ENCODE results near the gene ANO2.

Gene ANO2

DNA sequence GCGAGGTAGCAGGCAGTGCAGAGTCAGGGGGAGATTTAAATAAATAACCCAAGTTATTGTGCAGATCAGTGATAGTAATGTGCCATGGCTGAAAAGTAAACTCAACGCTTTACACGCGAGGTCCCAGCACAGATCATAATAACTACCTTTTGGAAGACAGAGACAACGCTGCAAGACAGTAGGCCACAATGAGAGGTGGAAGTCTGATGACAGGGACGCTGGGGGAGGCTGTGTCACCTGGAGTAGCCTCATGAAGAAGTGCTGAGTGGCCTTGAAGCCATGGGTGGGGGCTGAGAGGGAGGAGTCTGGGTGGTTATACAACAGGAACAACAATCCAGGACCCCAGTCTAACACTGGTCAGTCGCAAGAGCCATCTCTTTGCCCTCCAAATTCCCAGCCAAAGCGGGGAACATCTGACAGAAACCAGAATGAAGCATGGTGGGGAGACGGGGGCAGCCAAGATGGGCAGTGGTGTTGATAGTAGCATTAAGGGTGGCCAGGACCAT is 28.2 kb downstream of the ANO2 start:
- no peak for DNase-seq (ENCODE audit: low spot score)

DNA sequence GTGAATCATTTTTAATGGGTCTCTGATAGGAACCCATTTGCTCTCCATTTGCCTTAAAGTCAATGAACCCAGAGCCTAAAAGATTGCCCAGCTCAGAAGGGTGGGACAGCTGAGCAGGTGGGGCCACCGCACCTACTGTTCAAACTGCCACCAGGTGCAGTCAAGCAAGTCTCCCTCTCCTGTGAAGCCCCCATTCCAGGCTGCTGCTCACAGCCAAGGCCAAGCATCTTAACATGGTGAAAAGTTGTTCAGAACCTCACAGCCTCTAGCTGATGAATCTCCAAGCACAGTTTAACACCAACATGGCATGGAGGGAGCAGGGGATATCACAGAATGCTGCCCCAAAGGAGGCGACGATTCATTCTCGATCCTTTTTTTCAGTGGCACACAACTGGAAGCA is 29.5 kb downstream of the ANO2 start:
- no peak for DNase-seq (ENCODE audit: low spot score)

DNA sequence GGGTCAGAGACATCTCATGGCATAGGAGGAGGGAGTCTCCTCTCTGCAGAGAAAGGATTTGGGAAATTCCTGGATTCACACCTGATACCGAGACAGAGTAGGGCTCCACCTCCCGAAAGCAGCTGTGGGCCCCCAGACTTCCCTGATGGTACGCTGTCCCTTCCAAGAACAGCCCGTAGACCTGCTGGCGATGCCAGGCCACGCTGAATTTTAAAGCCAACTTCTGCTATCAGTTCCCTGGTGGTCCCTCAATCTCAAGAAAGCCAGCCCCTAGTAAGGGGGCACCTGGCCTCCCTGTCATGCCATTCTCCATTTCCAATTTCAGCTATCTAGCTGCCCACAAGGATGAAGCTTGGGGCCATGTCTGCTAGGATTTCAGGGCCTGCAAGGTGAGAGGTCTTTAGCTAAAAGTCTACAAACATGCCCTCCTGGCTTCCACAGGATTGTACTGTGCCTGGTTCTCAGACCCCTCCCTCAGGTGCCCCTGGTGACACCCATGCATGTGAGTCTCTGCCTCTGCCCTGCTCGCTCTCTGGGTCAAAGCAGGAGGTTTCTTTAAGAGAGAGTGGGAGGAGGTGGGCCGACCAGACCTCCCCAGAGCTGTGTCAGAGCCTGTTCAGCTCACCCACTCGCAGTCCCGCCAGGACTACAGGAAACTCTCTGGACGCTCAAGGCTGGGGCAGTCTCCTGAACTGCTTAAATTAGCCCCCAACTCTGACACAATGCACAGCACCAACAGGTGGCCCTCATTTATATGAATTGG is 30.5 kb downstream of the ANO2 start:
- no peak for DNase-seq (ENCODE audit: low spot score)

DNA sequence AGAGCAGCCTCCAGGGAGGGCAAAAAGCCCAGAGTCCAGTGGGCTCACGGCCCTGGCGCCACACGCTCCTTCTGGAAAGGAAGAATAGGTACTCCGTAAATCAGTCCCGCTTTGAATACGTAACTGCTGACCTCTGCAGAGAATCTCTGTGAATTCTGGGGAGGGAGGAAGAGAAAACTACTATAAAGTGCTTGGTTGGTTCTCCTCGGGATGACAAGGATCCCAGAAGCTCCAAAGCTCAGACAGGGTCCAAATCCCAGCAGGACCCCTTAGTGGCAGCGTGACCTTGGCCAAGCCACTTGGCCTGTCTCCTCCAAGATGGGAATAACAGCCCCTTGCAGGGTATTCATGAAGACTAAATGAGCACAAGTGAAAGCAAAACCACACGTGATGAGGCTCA is 31.7 kb downstream of the ANO2 start:
- no peak for DNase-seq (ENCODE audit: low spot score)

DNA sequence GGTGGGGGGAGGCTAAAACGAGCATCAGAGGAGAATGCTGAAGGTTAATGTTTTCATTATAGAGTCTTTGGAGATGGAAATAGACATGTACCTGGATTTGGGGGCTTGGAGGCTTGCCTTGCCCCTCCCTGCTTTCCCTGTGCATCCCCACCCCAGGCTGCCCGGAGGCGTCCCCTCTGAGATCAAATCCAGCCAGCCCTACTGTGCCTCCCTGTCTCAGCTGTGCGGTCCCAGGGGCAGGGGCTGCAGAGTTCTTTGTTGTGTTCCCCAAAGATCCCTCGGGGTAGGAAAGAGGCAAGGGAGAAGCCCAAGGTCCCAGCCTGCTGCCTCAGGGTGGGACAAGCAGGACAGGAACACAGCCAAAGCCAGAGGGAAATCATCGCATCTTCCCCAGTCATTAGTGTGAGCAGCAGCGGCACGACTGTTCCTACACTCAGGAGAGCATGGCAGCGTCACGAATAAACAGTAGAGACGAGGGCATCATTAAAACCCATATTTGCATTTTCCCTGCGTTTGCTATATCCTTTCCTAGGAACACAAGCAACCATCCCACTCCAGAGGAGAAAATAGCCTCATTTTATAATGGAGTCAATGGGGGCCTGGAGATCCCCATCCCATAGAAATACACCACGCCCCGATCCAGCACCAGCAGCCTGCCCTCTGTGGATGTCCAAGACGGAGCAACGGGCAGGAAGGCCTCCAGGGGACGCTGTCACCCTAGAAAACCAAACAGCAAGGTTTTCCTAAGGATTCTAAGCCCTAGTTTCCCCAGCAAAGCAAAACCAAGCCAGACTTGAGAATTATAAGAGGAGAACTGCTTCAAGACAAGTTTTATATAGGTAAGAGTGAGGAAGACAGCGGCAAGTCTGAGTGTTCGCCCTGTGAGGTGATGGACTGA is 32.4 kb downstream of the ANO2 start:
- no peak for DNase-seq (ENCODE audit: low spot score)

DNA sequence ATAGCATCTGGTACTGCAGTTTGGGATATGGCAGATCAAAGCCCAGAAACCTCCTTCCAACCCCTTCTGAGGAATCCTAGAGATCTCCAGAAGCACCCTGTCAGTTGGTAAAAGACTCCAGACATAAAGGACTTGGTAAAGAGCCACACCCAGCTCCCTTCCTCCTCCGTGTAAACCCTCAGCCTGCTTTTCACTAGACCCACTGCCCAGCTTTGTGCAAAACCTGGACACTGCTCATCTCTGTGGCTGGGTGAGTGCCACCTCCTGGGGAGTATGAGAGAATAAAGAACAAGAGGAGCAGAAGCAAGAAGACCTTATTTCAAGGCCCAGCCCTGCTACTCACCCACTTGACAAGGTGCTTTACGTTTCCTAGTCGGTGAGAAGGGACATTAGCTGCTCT is 33.0 kb downstream of the ANO2 start:
- DNase-seq (ENCODE audit: low spot score): no peak

DNA sequence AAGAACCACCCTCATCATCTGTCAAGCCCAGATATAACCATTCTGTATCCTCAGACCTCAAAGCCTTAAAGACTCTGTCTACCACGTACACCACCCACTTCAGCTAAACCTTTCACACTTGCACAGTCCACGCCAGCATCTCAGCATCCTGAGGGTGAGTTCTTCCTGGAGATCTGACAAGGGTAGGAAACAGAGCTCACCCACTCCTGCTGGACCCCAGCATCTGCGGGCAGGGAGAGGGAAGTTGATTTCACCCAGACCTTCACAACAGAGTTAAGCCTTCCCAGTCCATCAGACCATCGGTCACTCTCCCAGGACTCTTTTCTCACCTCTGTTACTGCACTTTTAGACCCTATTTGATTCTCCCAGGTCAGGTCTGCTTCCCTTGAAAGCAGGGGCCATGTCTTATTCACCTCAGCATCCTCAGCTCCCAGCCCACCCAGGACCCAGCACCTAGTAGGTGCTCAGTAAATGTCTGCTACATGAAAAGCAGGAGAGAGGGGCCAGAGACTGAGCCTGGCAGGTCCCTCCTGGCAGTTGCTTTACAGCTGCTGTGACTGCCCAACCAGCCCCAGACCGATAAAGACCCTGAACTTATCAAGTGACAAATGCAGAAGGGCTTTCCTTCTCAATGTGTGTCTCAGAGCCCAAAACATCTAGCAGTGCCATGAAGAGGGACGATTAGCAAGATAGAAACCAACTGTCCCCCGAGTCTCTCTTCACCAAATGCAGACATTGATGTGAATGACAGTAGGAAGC is 34.1 kb downstream of the ANO2 start:
- DNase-seq (ENCODE audit: low spot score): no peak

DNA sequence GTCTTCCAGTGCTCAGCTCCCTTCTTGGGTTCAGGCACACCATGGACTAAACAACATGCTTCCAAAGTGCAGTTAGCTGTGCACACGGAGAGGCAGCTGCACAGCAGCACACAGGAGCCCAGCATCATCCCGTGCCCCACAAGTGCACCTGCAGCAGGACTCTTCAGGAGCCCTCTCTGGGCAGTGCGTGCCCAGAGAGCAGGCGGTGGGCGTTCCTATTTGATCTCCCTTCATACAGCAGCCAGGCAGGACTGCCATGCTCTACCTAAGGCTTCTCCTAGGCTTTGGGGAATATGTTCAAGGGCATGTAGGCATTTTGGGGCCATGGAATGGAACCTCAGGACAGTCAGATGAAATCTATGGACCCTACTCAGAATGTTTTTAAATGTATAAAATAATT is 35.5 kb downstream of the ANO2 start:
- DNase-seq (ENCODE audit: low spot score): no peak

DNA sequence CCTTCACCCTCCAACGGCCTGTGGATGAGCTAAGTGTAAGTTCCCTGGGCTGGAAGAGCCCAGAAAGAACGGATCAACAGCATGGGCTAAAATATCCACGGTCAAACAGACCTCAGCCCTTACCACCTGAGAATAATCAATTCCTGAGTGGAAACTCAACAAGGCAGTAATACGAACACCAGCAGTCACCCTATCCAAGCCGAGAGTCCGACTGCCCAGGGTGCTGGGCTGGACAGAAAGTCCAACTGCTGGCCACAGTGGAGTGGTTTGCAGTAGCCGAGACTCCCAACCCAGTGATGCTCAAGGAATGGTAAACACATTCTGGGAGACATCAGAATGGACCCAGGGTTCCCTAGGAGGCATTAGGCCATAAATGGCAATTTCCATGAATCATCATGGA is 36.8 kb downstream of the ANO2 start:
- DNase-seq (ENCODE audit: low spot score): no peak

DNA sequence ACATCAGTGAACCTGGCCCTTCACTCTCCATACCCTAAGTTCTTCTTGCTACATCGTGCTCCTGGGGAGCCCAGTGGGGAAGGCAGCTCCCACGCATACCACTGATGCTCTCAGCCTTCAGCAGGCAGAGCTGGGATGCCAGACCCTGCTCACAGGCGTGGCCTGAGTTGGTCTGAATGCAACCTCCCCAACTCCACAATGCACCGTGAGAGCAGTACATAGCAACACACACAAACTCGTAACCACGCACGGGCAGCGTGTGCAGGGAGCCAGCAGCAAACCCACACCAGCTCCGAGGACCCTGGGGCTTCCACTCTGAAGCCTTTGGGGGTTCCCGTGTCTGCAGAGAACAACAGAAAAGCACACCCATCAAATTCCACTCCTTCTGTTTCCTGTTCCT is 37.3 kb downstream of the ANO2 start:
- DNase-seq (ENCODE audit: low spot score): no peak

DNA sequence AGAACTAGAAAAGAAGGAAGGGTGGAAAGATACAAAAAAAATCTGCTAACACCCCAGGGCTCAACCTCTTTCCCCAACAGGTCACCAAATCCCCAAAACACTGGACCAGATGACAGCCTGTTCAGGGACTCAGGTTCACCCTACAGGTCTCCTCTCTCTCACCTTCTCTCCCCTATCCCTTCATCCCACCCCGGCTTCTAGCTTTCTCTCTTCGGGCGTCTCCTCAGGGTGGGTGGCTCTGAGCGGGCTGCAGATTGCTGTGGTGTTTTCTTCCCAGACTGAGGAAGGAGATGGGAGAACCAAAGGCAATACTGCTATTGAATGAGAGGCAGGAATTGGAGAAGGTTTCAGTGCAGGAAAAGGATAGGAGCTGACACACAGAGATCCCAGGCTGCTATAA is 39.3 kb downstream of the ANO2 start:
- DNase-seq (ENCODE audit: low spot score): no peak

DNA sequence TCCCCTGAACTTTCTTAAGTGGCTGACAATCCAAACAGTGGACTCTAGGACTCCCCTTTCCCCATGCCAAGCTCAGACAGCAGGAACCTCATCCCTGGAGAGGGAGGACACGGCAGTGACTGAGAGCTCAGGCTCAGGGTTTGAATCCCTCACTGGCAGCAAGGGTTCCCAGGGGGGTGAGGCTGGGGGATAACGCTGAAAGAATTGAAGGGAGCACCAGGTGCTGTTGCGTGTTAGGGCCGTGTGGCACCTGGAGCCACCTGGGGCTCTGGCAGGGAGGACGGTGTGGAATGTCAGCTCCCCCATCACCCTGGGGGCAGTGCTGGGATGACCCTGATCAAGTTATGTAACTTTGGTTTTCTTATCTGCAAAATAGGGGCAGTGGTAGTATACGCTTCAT is 40.1 kb downstream of the ANO2 start:
- no peak for DNase-seq (ENCODE audit: low spot score)

DNA sequence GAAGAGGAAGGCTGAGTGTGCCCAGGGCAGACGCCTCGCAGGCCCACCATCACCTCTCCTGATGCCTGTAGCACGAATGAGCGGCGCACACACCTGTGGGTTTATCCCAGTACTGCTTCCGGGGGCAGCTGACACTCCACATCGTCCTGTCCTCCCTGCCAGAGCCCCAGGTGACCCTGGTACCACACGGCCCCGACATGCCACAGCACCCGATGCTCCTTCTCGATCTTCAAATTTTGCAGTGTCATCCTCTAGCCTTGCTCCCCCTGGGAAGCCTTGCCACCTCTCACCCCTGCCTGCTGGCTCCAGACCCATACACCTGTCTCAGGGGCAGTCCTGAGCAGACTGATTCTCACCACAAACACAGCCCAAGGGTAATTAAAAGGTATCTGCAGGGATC is 40.6 kb downstream of the ANO2 start:
- DNase-seq (ENCODE audit: low spot score): no peak

DNA sequence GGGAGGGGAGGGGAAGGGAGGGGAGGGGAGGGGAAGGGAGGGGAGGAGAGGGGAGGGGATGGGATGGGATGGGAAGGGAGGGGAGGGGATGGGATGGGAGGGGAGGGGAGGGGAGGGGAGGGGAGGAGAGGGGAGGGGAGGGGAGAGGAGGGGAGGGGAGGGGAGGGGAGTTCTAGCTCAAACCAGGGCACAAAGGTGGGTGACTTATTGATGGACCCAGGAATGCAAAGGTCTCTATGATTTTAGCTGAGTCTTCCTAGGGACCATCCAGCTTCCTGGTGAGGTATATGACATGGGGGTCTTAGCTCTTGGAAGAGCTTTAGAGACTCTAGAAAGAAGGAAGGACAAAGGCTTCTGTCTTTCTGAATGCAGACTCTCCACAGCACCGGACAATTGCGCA is 42.3 kb downstream of the ANO2 start:
- DNase-seq (ENCODE audit: low spot score): no peak

DNA sequence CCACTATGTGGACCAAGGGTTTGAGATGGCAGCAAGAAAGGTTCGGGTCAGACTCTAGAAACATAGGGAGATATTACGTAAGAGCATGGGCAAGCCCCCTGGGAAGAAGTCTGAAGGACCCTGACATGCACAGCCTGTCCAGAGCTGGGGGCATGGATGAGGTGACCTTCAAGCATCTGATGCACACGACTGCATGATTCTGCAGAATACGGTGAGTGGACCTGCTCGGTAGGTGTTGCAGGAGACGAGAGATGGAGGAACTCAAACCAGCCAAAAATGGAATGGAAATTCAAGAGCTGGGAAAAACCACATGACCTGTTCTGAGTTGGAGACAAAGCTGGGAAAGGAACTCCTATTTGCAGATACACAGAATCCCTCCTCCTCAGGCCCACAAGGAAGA is 43.6 kb downstream of the ANO2 start:
- no peak for DNase-seq (ENCODE audit: low spot score)

DNA sequence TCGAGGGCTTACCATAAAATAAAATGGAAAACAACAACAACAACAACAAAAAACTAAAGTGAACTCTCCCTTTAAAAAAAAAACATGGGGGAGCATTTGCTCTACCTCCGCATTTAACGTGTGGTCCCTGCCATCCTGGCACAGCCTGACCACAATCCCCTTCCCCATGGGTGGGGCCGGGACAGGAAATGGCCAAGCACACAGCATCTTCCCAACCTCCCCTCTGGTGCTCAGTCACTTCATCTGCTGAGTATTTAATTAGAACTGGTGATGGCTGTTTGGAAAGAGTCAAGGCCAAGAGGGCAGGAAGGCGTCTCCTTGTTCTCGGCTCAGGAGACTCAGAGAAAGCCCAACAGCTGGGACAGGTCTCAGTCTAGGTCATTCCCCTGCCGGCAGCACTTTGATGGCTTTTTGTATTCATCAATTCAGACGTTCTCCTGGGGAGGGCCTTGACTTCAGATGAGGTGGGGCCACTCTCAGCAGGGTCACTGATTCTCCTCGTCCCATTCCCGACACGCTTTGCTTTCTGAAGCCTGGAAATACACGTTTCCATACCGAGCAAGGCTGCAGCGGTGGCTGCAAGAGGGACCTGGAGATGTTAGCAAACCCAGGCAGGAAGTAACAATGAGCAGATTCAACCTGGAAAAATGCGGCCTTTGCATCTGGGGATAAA is 44.4 kb downstream of the ANO2 start:
- DNase-seq (ENCODE audit: low spot score): no peak

DNA sequence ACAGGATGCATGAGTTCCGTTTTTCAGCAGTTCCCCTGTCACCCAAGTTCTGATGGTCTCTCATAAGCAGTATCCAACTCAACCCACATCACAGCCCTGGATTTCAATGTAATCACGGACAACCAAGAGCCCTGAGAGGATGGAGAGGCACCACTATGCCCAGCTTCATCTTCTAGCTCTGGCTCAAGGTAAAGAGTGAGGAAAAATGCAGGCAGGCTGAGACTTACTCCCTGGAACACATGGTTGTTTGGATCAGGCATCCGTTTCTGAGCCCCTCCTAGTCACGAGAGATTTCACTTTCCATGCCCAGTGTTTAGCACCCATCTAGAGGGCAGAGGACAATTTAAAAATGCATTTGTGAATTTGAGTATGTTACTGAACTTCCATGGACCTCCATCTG is 45.0 kb downstream of the ANO2 start:
- no peak for DNase-seq (ENCODE audit: low spot score)

DNA sequence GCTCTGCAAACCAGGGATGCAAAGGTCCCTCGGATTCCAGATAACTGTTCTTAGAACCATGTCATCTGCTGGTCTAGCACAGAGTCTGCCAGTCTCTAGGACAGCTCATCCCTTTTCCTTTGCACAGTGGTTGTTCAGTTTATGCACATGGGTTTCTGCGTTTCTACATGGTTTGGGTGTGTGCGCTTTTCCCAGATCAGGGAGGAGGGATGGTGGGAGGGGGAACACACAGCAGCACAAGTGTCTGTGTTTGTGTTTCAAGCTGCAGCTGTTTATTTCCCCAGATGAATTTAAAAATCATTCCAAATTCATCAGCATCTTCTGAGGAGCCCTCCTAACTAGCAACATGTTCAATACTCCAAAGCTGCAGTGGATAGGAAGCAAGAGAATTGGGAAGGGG is 45.4 kb downstream of the ANO2 start:
- DNase-seq (ENCODE audit: low spot score): no peak

DNA sequence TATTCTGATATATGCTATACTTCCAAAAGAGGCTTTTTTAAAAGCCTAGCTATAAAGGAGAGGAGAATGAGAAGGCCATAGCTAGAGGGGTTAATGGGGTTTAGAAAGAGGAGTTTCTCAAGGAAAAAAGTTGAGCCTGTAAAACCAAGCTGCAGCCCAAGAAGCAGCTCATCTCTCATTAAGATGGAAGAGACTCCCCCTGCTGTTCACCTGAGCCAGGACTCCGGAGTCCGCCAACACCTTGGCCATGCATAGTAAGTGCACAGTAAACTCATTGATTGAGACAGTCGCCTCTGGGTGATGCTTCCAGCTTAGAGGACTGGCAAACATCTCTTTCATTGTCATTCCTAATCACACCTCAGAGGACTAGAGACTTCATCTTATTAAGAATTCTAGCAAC is 46.2 kb downstream of the ANO2 start:
- DNase-seq (ENCODE audit: low spot score): no peak

DNA sequence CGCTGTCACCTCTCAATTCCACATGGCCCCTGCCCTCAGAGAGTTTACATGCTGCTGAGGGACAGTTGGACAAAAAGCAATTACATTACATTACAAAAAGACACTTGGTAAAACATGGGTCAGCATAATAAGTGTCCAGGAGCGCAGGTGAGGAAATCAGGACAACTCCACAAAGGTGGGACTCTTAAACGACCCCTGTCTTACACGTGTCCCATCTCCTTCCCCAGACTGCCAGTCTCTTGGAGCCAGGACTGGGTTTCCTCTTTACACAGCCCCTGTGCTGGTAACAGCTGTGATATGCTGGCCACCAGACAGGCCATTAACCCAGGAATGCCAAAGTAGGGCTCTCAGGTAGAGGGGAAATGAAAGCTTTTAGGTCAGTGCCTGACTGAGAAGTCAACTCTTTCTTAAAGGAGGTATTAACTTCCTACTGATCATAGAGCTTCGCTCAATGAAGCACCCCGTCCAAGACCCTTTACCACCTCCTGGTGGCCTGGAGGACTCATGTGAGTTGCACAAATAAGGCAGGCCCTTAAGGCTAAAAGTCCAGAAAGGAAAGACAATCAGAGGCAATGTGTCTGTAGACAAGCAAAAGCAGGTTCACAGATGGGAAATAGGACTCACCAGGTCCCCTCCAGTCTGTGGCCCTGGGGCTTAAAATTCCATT is 55.5 kb downstream of the ANO2 start:
- DNase-seq (ENCODE audit: low spot score): no peak

DNA sequence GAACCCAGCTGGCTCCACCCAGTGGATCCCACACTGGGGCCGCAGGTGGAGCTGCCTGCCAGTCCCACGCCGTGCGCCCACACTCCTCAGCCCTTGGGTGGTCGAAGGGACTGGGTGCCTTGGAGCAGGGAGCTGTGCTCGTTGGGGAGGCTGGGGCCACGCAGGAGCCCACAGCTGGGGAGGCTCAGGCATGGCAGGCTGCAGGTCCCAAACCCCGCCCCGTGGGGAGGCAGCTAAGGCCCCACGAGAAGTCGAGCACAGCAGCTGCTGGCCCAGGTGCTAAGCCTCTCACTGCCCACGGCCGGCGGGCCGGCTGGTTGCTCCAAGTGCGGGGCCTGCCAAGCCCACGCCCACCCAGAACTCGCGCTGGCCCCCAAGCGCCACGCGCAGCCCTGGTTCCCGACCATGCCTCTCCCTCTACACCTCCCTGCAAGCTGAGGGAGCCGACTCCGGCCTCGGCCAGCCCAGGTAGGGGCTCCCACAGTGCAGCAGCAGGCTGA is 56.2 kb downstream of the ANO2 start:
- DNase-seq (ENCODE audit: low spot score): no peak

Data from hematopoietic multipotent progenitor cell treated with erythropoietin and hydrocortisone succinate and interleukin-3 and kit ligand, for 17 days (in vitro differentiated cells).